Esophagus squamous epithelium (tissue), 5 donors: ENCODE data around the gene CSNK2B. TPM values are rescaled to one million over a fixed set of nuclear protein-coding genes. Genes with fewer than 3 reads are reported as not detected.

ENCODE experiments used
- DNase-seq: peaks from one replicate; lab custom pipeline; 2025; lab: John Stamatoyannopoulos, UW
- H3K27ac ChIP-seq, 4 donors: fragments of 200-600 bp; sonication (generic); one replicate each; pipeline ENCODE4 v1.5.1; 2016 to 2019; ENCODE audit warnings: mild to moderate bottlenecking in 1 of 4
- H3K27me3 ChIP-seq, 4 donors: fragments of 200-600 bp; sonication (generic); 1 replicate in 3 of 4; 2 replicates in 1 of 4; pipeline versions ENCODE4 v1.5.1 to v1.6.0; 2017 to 2021; ENCODE audit warnings: antibody characterized with exemption in 1 of 4
- H3K36me3 ChIP-seq, 3 donors: fragments of 200-600 bp; sonication (generic); one replicate each; pipeline ENCODE4 v1.5.1; 2016 to 2019
- H3K4me1 ChIP-seq, 3 donors: fragments of 200-600 bp; sonication (generic); one replicate each; pipeline ENCODE4 v1.5.1; 2017 to 2019
- H3K4me3 ChIP-seq, 4 donors: fragments of 200-600 bp; sonication (generic); 1 replicate in 3 of 4; 2 replicates in 1 of 4; pipeline ENCODE4 v1.5.1; 2016 to 2019; ENCODE audit warnings: mild to moderate bottlenecking in 2 of 4, moderate library complexity in 1 of 4
- H3K9me3 ChIP-seq, 3 donors: fragments of 200-600 bp; sonication (generic); one replicate each; pipeline ENCODE4 v1.5.1; 2016 to 2019
- CTCF ChIP-seq, 6 experiments: fragments of 450-650 bp in 4 of 6; fragments of 200-600 bp in 2 of 6; sonication (generic) in 2 of 6; IDR thresholded peaks; one replicate each; pipeline ENCODE4 v1.5.1; 2016 to 2019; ENCODE audit warnings: antibody characterized with exemption in 6 of 6, mild to moderate bottlenecking in 4 of 6, moderate library complexity in 4 of 6
- POLR2A ChIP-seq, 4 donors: fragments of 450-650 bp; IDR thresholded peaks; one replicate each; pipeline ENCODE4 v1.6.1; 2017; ENCODE audit warnings: antibody characterized with exemption in 4 of 4, mild to moderate bottlenecking in 4 of 4, moderate library complexity in 3 of 4
- WGBS, 2 donors: methylation state at CpG; one replicate each; pipeline ENCODE4 v1.1.5; 2018; 5-methylcytosine and 5-hydroxymethylcytosine counted together
- intact Hi-C: fragments of 100-400 bp; cut with DNase I; formaldehyde crosslinking; loops from one replicate; pipeline ENCODE4 v1.15.0; 2022
- total RNA-seq, 4 donors: library from RNA; depleted of rRNA; stranded (reverse); fragments of >200 nt; gene quantifications; one replicate each; pipeline ENCODE4 v1.1.0, GENCODE V29; 2016
- donor health status: DM: yes; HTN: yes; CAD: no.

The CSNK2B gene
- total RNA-seq, 4 donors from 2014 or later: 155 to 204 (median 186) TPM

GRCh38 chr6:31642798-31643570, 22.9 kb upstream of the CSNK2B start:
- TF ChIP-seq POLR2A (IDR thresholded peaks at IDR 0.05) (no peak), CTCF (IDR thresholded peaks at IDR 0.05) (no peak)

GRCh38 chr6:31643818-31644454, 21.9 kb upstream of the CSNK2B start:
- no peak overlapping the region for H3K4me3 ChIP-seq
- H3K27ac ChIP-seq: no peak overlapping the region
- DNase-seq: no peak
- H3K36me3 ChIP-seq: peaks cover 68 to 100% (median 80%) of the 10 kb centered on the region in 3 donors
- WGBS, 2 donors: 81 to 93% methylated on average over 9 of the region's 17 CpGs
- no peaks in the 10 kb centered on the region for H3K9me3 ChIP-seq
- H3K4me1 ChIP-seq: no peaks in the 10 kb centered on the region
- H3K27me3 ChIP-seq: no peaks in the 10 kb centered on the region
- TF ChIP-seq CTCF (IDR thresholded peaks at IDR 0.05) (no peak), POLR2A (IDR thresholded peaks at IDR 0.05) (no peak)
- intact Hi-C loops: no loop called here

More at GRCh38 chr6:31642798-31643570, 22.9 kb upstream of the CSNK2B start:
- no peak overlapping the region for H3K27ac ChIP-seq
- 88 to 90% methylated on average over 6 of the region's 6 CpGs for whole genome bisulfite sequencing, 2 donors
- no peak for DNase-seq
- H3K36me3 ChIP-seq: peaks cover 61 to 100% (median 70%) of the 10 kb centered on the region in 3 donors
- H3K4me1 ChIP-seq: no peaks in the 10 kb centered on the region
- H3K9me3 ChIP-seq: no peaks in the 10 kb centered on the region
- intact Hi-C loops: no loop called here
- H3K4me3 ChIP-seq: no peak overlapping the region
- no peaks in the 10 kb centered on the region for H3K27me3 ChIP-seq

- H3K27ac ChIP-seq: no peak overlapping the region
- intact Hi-C loops: no loop called here
- WGBS, 2 donors: 94 to 97% methylated on average over 4 to 5 of the region's 9 CpGs
- no peaks in the 10 kb centered on the region for H3K27me3 ChIP-seq
- H3K4me3 ChIP-seq: no peak overlapping the region
- H3K9me3 ChIP-seq: no peaks in the 10 kb centered on the region
- no peak for DNase-seq
- no peak for TF ChIP-seq POLR2A (IDR thresholded peaks at IDR 0.05)
- no peak for TF ChIP-seq CTCF (IDR thresholded peaks at IDR 0.05)
- H3K36me3 ChIP-seq: peaks cover 68 to 100% (median 83%) of the 10 kb centered on the region in 3 donors
- peaks cover 0 to 5% (median 3%) of the 10 kb centered on the region in 3 donors for H3K4me1 ChIP-seq
Measured at GRCh38 chr6:31645325-31645724, 20.6 kb upstream of the CSNK2B start.

- intact Hi-C loops: no loop called here
- peak overlapping the region; percentile 94 to 100 (median 99) for H3K27ac ChIP-seq
- peaks cover 26 to 67% (median 34%) of the 10 kb centered on the region in 3 donors for H3K36me3 ChIP-seq
- TF ChIP-seq POLR2A (IDR thresholded peaks at IDR 0.05) (no peak), CTCF (IDR thresholded peaks at IDR 0.05) (no peak)
- no peaks in the 10 kb centered on the region for H3K9me3 ChIP-seq
- 2 to 3% methylated on average over 21 to 23 of the region's 29 CpGs for WGBS, 2 donors
- H3K4me3 ChIP-seq: peak overlapping the region; percentile 59 to 95 (median 78)
- DNase-seq: peak; percentile 64
- no peaks in the 10 kb centered on the region for H3K27me3 ChIP-seq
- peaks cover 7 to 33% (median 25%) of the 10 kb centered on the region in 3 donors for H3K4me1 ChIP-seq
Measured at GRCh38 chr6:31651602-31652191, 14.2 kb upstream of the CSNK2B start.
